CD1c-positive myeloid dendritic cell (primary cell): Measurements from ENCODE around the gene CRIP3.

Experiments
- DNase-seq: peaks from one replicate; pipeline ENCODE4 v3.0.0-alpha.2; 2016; ENCODE audit errors: extremely low spot score

Gene CRIP3

GRCh38 chr6:43273707-43274106, 34.9 kb downstream of the CRIP3 start:
- no peak for DNase-seq

- DNase-seq, result no peak
Measured at GRCh38 chr6:43271944-43272343, 36.7 kb downstream of the CRIP3 start.

- DNase-seq, result no peak
Measured at GRCh38 chr6:43271103-43271815, 37.4 kb downstream of the CRIP3 start.

GRCh38 chr6:43269273-43270007, 39.2 kb downstream of the CRIP3 start:
- DNase-seq, result peak; percentile 20

- no peak for DNase-seq
Measured at GRCh38 chr6:43268782-43269272, 39.8 kb downstream of the CRIP3 start.

GRCh38 chr6:43268355-43268700, 40.3 kb downstream of the CRIP3 start:
- no peak for DNase-seq

- no peak for DNase-seq
Measured at GRCh38 chr6:43267619-43268354, 40.8 kb downstream of the CRIP3 start.

- DNase-seq, result no peak
Measured at GRCh38 chr6:43265564-43265963, 43.1 kb downstream of the CRIP3 start.

GRCh38 chr6:43264599-43265145, 44.0 kb downstream of the CRIP3 start:
- no peak for DNase-seq

GRCh38 chr6:43263314-43264178, 45.1 kb downstream of the CRIP3 start:
- DNase-seq, result peak; percentile 78

GRCh38 chr6:43262780-43263313, 45.8 kb downstream of the CRIP3 start:
- no peak for DNase-seq

GRCh38 chr6:43262000-43262779, 46.4 kb downstream of the CRIP3 start:
- no peak for DNase-seq

GRCh38 chr6:43261198-43261597, 47.4 kb downstream of the CRIP3 start:
- no peak for DNase-seq

GRCh38 chr6:43260791-43261190, 47.8 kb downstream of the CRIP3 start:
- no peak for DNase-seq

- DNase-seq, result no peak
Measured at GRCh38 chr6:43258807-43259686, 49.6 kb downstream of the CRIP3 start.

GRCh38 chr6:43258180-43258579, 50.4 kb downstream of the CRIP3 start:
- no peak for DNase-seq

- DNase-seq, result no peak
Measured at GRCh38 chr6:43257367-43258145, 51.1 kb downstream of the CRIP3 start.

GRCh38 chr6:43256670-43257366, 51.8 kb downstream of the CRIP3 start:
- no peak for DNase-seq
